Stimulated activated CD8-positive, alpha-beta memory T cell treated with anti-CD3 and anti-CD28 coated beads, Interleukin-12 subunit alpha, Interleukin-12 subunit beta, amount 100 ng/mL, for 24 hours (primary cell): ENCODE results near the gene EYS.
"Not testable (repeated sequence)": the region's sequence is repeated elsewhere in the genome, so short reads cannot be mapped to it uniquely, and the experiment has no call there.

ENCODE experiments used
- DNase-seq: peaks from one replicate; pipeline ENCODE4 v3.0.0-alpha.2; 2020; ENCODE audit errors: extremely low read depth

The EYS gene

GRCh38 chr6:65633501-65633900, 73.5 kb downstream of the EYS start:
- DNase-seq, result no peak

DNA sequence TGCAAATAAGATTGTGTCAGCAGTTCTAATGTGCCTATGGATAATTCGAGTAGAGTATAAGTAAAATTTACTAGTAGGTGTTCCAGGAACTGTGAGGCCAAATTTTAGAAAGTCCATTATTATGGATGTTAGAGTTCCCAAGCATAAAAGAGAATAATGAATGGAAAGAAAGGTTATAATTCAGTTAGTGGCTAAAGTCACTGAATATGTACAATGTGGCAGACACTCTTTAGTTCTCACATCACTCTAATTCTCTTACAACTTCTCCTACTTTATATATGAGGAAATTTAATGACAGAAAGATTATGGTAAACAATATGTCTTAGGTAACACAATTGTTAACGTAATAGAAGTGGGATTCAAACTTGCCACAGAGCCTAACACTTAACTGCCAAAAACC, 75.3 kb downstream of the EYS start:
- DNase-seq, result no peak

- not testable (repeated sequence) for DNase-seq
These were observed 79.5 kb downstream of the EYS start for GRCh38 chr6:65627434-65627999.

DNA sequence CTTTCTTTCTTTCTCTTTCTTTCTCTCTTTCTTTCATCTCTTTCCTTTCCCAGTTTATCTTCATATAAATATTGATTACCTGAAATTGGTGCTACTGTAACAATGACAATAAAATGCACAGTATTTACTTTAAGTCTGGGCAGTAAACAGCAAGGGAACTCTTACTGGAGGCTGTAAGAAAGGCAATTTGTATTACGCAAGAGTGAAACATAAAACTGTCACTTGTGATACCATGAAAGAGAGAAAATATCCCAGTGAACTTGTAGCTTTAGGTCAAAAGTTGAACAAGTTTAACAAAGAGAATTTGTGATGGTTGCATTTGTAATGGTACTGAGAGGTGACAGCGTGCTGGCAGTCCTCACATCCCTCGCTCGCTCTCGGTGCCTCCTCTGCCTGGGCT, 80.0 kb downstream of the EYS start:
- DNase-seq, result no peak

DNA sequence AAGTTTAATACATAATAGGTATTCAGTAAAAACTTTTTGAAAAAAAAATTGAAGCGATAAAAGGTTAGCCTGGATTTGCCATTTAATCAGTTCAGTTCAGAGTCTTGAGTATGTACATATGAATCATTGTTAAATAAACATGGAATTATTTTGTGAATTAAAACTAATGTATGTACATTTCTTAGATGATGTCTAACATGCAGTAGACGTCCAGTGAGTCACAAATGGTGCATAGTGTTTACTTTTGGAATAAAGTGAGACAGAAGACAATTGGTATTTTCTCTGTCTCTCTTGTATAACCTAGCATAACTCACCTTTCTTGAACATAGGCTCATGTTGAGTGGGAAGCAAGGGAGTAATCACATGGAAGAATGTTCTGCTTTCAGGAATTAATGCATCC, 83.5 kb downstream of the EYS start:
- no peak for DNase-seq

GRCh38 chr6:65610746-65611145, 96.3 kb downstream of the EYS start:
- no peak for DNase-seq

DNA sequence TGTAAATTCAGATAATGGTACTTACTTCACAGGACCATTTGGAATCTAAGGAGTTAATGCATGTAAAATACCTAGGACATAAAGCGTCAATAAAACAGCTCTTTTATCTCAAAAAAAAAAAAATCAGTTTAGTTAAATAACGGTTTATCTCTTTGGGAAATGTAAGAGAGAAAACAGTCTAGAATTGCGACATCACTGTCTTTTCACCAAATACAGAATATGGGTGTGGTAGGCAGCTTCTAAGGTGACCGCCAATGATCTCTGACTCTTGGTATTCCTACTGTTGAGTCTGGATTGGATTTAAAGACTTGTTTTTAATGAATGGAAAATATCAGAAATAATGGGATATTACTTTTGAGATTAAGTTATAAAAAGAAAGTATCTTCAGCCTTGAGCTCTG, 111.5 kb downstream of the EYS start:
- DNase-seq, result no peak

GRCh38 chr6:65570340-65570739, 136.7 kb downstream of the EYS start:
- DNase-seq, result no peak

GRCh38 chr6:65569505-65569904, 137.5 kb downstream of the EYS start:
- DNase-seq, result no peak

DNA sequence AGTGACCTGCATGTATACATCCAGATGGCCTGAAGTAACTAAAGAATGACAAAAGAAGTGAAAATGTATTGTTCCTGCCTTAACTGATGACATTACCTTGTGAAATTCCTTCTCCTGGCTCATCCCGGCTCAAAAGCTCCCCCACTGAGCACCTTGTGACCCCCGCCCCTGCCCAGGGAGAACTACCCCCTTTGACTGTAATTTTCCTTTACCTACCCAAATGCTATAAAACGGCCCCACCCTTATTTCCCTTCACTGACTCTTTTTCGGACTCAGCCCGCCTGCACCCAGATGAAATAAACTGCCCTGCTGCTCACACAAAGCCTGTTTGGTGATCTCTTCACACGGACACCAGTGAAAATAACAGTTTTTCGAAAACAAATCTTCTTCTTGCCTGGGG, 138.0 kb downstream of the EYS start:
- not testable (repeated sequence) for DNase-seq

- DNase-seq, result no peak
These were observed 140.9 kb downstream of the EYS start for GRCh38 chr6:65566117-65566516.

DNA sequence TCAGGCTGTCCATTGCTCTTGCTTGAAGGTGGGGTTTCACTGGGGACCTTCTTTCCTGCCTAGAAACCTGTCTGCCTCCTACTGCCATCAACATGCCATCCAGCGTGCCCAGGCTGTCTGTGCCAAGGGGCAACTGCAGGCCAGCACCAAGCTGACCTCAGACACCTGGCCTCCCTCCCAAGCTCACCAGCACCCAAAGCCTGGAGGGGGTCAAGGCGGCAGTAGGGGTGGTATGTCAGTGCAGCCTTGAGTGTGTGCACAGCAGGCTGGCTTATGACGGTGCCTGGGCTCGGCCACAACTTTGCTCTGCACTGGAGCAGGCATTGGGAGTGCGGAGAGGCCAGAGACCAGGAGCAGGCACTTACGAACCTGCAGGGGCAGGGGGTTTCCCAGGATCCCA, 149.0 kb downstream of the EYS start:
- DNase-seq, result no peak

- no peak for DNase-seq
These were observed 149.8 kb downstream of the EYS start for GRCh38 chr6:65557224-65557623.

DNA sequence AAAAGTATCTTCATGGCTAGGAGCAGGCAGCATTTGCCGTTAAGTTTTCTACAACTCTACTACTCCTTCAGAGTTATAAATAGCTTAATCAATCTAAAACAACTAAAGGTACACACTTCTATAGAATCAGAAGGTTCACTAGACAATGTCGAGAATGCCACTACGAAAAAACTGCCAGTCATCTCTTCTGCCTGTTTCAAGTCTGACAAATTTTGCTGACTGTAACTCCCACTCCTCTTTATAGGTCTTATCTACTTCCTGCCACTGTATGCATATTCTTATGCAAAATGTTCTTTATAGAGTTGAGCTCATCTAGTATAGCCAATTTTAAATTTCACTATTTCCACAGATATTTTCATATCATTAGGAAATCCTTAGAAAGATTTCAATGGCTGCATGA, 160.1 kb downstream of the EYS start:
- no peak for DNase-seq

DNA sequence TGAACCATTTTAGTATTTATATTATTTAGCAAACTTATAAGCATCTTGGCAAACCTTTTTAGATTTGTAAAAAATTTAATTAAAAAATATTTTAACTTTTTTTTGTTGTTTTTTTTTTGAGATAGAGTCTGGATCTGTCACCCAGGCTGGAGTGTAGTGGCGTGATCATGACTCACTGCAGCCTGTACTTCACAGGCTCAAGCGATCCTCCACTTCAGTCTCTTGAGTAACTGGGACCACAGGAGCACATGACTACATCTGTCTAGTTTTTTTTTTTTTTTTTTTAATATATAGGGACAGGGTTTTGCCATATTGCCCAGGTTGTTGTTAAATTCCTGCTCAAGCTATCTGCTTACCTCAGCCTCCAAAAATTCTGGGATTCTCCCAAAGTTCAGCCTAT, 161.1 kb downstream of the EYS start:
- no peak for DNase-seq

DNA sequence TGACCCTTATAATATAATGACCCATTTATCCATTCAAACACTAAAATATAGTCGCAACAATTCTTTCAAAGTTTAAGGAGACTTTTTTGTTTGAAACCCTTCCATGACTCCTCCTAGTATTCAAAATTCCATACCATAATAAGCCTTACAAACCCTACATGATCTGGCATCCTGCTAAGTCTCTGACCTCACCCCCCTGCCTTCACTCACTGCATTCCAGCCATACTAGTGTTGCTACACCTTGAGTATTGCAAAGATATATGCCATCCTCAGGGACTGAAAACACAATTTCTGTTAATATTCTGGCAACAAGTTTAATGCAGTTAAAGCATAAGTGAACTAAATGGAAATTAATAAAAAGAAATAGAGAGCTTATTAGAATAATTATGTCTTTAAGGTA, 168.4 kb downstream of the EYS start:
- no peak for DNase-seq

- no peak for DNase-seq
These were observed 169.4 kb downstream of the EYS start for GRCh38 chr6:65537600-65537999.

- DNase-seq, result no peak
These were observed 175.5 kb downstream of the EYS start for GRCh38 chr6:65531533-65531932.

DNA sequence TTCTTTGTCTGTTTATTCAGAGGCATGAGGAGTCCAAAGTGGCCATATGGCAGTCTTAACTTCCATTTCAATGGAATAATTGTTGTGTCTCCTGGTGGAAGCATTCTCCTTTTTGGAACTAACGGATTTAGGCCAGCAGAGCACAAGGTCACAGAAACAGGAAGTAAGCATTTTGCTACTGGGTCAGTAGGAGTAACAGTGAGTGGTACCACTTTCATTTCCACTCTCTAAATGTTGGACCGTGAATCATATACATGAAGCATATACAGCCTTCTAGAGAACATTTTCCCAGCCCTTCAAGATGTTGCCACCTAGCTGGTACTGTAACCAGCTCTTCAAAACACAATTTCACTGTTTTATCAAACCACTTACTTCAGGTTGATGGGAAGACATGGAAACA, 182.8 kb downstream of the EYS start:
- no peak for DNase-seq

- no peak for DNase-seq
These were observed 201.3 kb downstream of the EYS start for GRCh38 chr6:65505736-65506135.

DNA sequence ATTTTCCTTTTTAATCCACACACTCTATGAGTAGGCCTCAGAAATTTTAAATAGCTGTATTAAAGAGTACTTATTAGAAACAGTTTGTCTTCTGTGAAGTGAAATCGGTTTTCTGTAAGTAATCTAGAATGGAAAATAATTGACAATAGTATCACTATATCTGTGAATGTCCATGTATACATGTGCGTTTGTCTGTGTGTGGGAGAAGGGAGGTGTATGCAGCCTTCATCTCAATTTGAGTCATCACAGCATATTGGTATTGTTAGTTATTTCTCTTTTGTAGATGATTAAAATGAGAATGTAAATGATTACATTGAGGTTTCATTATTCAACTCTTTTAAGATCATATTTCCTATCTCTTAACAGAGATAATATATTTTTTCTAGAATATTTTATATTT, 206.0 kb downstream of the EYS start:
- no peak for DNase-seq

GRCh38 chr6:65483652-65484051, 223.4 kb downstream of the EYS start:
- DNase-seq, result not testable (repeated sequence)

- DNase-seq, result no peak
These were observed 237.4 kb downstream of the EYS start for GRCh38 chr6:65469650-65470049.

DNA sequence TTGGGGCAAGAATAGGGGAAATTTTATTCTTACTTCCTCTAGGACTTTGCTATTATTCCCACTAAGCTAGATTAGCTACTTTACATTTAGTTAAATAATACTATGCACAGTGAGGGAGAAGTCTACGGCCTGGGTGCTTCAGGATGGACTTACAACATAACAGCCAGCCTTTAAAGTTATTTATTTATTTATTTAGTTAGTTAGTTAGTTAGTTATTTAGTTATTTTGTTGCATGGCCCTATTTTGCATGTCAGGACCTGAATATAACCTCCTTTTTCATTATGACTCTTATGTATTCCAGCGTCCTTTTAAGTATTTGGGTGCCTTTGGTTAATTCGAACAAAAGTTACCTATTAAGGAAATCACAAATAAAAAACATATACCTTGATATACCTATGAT, 238.7 kb downstream of the EYS start:
- no peak for DNase-seq

GRCh38 chr6:65461121-65461520, 245.9 kb downstream of the EYS start:
- no peak for DNase-seq
